Smooth muscle cell (in vitro differentiated cells): ENCODE measurements around the gene SYTL2. TPM values are rescaled to one million over a fixed set of nuclear protein-coding genes. Genes with fewer than 3 reads are reported as not detected.

ENCODE experiments used
- DNase-seq: peaks from one replicate; lab custom pipeline; 2025; ENCODE audit not compliant: unreplicated experiment; lab: John Stamatoyannopoulos, UW
- H2AFZ ChIP-seq: fragments of 200-600 bp; sonication (generic); 2 replicates; pipeline ENCODE4 v1.6.0; 2016; ENCODE audit warnings: antibody characterized with exemption, low read depth, mild to moderate bottlenecking
- H3F3A ChIP-seq: fragments of 200-600 bp; sonication (generic); 2 replicates; pipeline ENCODE4 v1.6.0; 2017; ENCODE audit warnings: antibody characterized with exemption, low read depth
- H3K27ac ChIP-seq: fragments of 200-600 bp; sonication (generic); 2 replicates; pipeline ENCODE4 v1.5.1; 2016; ENCODE audit warnings: low read depth, mild to moderate bottlenecking
- H3K27me3 ChIP-seq: fragments of 200-600 bp; sonication (generic); 2 replicates; pipeline ENCODE4 v1.6.1; 2016; ENCODE audit warnings: low read depth, mild to moderate bottlenecking
- H3K36me3 ChIP-seq: fragments of 200-600 bp; sonication (generic); 2 replicates; pipeline ENCODE4 v1.5.1; 2016; ENCODE audit warnings: low read depth
- H3K4me1 ChIP-seq: fragments of 200-600 bp; sonication (generic); 2 replicates; pipeline ENCODE4 v1.5.1; 2016; ENCODE audit warnings: low read depth
- H3K4me2 ChIP-seq: fragments of 200-600 bp; sonication (generic); 2 replicates; pipeline ENCODE4 v1.6.0; 2016; ENCODE audit warnings: mild to moderate bottlenecking
- H3K4me3 ChIP-seq: fragments of 200-600 bp; sonication (generic); 2 replicates; pipeline ENCODE4 v1.5.1; 2016; ENCODE audit warnings: mild to moderate bottlenecking
- H3K79me2 ChIP-seq: fragments of 200-600 bp; sonication (generic); 2 replicates; pipeline ENCODE4 v1.6.0; 2016; ENCODE audit warnings: low read depth, mild to moderate bottlenecking
- H3K9ac ChIP-seq: fragments of 200-600 bp; sonication (generic); 2 replicates; pipeline ENCODE4 v1.6.0; 2016; ENCODE audit warnings: low read depth
- H3K9me3 ChIP-seq: fragments of 200-600 bp; sonication (generic); replicated peaks from 2 replicates; pipeline ENCODE4 v1.5.1; 2016; ENCODE audit warnings: low read depth
- H4K20me1 ChIP-seq: fragments of 200-600 bp; sonication (generic); 2 replicates; pipeline ENCODE4 v1.6.0; 2016; ENCODE audit warnings: low read depth
- WGBS: methylation state at CpG from one replicate; pipeline ENCODE4 v1.1.7; 2016; ENCODE audit warnings: low lambda C conversion rate; 5-methylcytosine and 5-hydroxymethylcytosine counted together
- polyA plus RNA-seq: library from polyadenylated mRNA; unstranded; fragments of >200 nt; fragmentation: Nextera tagmentation; extraction: Ambion mirVana; gene quantifications from 2 replicates; pipeline ENCODE4 v1.2.1, GENCODE V29; 2016
- total RNA-seq: library from RNA; depleted of rRNA; stranded (reverse); fragments of >200 nt; gene quantifications from 2 replicates; pipeline ENCODE4 v1.2.3, GENCODE V29; 2014
- TF ChIP-seq, protein P1 (sequence below): fragments of 200-600 bp; sonication (generic); IDR thresholded peaks from 2 replicates; pipeline ENCODE4 v1.5.1; 2017; ENCODE audit warnings: borderline replicate concordance, mild to moderate bottlenecking, antibody characterized with exemption; ENCODE audit not compliant: insufficient read depth, poor library complexity, severe bottlenecking

SYTL2 gene
- total and polyA plus RNA-seq, 2 experiments from 2014 or later = 10.4 to 50.7 TPM

DNA sequence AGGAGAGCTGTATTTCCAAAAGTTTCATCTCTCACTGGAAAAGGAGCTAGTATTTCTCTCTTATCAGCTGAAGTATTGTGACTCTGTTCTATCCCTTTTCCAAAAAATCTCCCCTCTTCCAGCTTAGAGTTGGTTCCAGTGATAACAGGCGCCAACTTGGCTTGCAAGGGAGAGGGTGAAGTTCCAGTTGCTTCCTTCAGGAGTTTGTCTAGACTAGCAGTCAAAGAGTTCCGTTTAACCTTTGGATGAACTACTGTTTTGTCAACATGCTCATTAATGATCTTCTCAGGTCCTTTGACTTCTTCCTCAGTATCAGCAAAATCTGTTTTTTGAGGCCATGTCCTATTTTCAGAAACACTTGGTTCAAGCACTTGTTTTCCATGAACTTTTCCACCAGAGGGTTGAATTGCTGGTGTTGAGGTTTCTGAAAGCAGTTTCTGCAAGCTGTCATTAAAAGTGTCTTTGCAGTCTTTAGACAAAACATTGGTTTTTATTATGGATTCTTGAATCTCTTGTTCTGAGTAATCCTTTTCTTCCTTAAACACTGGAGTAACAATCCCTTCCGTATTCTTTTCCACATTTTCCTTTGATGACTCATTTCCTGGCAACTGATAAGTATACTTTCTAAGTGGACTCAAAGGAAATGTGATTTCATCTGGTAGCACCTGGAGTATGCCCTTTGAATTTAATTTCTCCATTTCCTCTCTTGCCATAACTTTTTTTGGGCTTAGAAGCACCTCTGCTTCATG is 85.3 kb downstream of the SYTL2 start:
- no peak overlapping the region for H3K4me3 ChIP-seq
- TF ChIP-seq, protein P1, sequence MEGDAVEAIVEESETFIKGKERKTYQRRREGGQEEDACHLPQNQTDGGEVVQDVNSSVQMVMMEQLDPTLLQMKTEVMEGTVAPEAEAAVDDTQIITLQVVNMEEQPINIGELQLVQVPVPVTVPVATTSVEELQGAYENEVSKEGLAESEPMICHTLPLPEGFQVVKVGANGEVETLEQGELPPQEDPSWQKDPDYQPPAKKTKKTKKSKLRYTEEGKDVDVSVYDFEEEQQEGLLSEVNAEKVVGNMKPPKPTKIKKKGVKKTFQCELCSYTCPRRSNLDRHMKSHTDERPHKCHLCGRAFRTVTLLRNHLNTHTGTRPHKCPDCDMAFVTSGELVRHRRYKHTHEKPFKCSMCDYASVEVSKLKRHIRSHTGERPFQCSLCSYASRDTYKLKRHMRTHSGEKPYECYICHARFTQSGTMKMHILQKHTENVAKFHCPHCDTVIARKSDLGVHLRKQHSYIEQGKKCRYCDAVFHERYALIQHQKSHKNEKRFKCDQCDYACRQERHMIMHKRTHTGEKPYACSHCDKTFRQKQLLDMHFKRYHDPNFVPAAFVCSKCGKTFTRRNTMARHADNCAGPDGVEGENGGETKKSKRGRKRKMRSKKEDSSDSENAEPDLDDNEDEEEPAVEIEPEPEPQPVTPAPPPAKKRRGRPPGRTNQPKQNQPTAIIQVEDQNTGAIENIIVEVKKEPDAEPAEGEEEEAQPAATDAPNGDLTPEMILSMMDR = no peak
- H3F3A ChIP-seq = no peaks in the 10 kb centered on the region
- H4K20me1 ChIP-seq = no peaks in the 10 kb centered on the region
- DNase-seq = no peak
- H3K9me3 ChIP-seq = no peaks in the 10 kb centered on the region
- no peak overlapping the region for H3K9ac ChIP-seq
- no peaks in the 10 kb centered on the region for H3K27me3 ChIP-seq
- H3K4me1 ChIP-seq = no peaks in the 10 kb centered on the region
- H3K79me2 ChIP-seq = no peaks in the 10 kb centered on the region
- no peak overlapping the region for H2AFZ ChIP-seq
- H3K27ac ChIP-seq = no peak overlapping the region
- H3K36me3 ChIP-seq = no peaks in the 10 kb centered on the region
- H3K4me2 ChIP-seq = no peak overlapping the region
- WGBS = 67% methylated on average over 3 of the region's 3 CpGs

- Histone ChIP-seq H3K4me2 (no peak overlapping the region), H3K9me3 (no peaks in the 10 kb centered on the region), H4K20me1 (no peaks in the 10 kb centered on the region), H3K36me3 (no peaks in the 10 kb centered on the region), H3K79me2 (no peaks in the 10 kb centered on the region), H3K27me3 (no peaks in the 10 kb centered on the region), H3F3A (peaks cover 3% of the 10 kb centered on the region), H3K4me3 (no peak overlapping the region), H2AFZ (no peak overlapping the region), H3K4me1 (peaks cover 4% of the 10 kb centered on the region), H3K9ac (no peak overlapping the region), H3K27ac (no peak overlapping the region)
- 81% methylated on average over 6 of the region's 6 CpGs for WGBS
- TF ChIP-seq, protein P1 = no peak
- no peak for DNase-seq
Observed at GRCh38 chr11:85724748-85725465, 86.0 kb downstream of the SYTL2 start.

- H3F3A ChIP-seq = peaks cover 11% of the 10 kb centered on the region
- H2AFZ ChIP-seq = no peak overlapping the region
- H3K4me3 ChIP-seq = no peak overlapping the region
- no peaks in the 10 kb centered on the region for H3K27me3 ChIP-seq
- no peaks in the 10 kb centered on the region for H3K36me3 ChIP-seq
- TF ChIP-seq, protein P1 = no peak
- peaks cover 17% of the 10 kb centered on the region for H3K4me1 ChIP-seq
- H3K79me2 ChIP-seq = no peaks in the 10 kb centered on the region
- H3K9me3 ChIP-seq = no peaks in the 10 kb centered on the region
- H3K4me2 ChIP-seq = no peak overlapping the region
- no peaks in the 10 kb centered on the region for H4K20me1 ChIP-seq
- 84% methylated on average over 5 of the region's 5 CpGs for WGBS
- no peak for DNase-seq
- no peak overlapping the region for H3K27ac ChIP-seq
- no peak overlapping the region for H3K9ac ChIP-seq
Observed at GRCh38 chr11:85723088-85723487, 87.9 kb downstream of the SYTL2 start.
